Hepatic stellate cell (primary cell): ENCODE data around the gene MYH9.

Experiments used
- DNase-seq: peaks from one replicate; pipeline ENCODE4 v3.0.0; 2011; ENCODE audit warnings: low spot score

MYH9 gene

DNA sequence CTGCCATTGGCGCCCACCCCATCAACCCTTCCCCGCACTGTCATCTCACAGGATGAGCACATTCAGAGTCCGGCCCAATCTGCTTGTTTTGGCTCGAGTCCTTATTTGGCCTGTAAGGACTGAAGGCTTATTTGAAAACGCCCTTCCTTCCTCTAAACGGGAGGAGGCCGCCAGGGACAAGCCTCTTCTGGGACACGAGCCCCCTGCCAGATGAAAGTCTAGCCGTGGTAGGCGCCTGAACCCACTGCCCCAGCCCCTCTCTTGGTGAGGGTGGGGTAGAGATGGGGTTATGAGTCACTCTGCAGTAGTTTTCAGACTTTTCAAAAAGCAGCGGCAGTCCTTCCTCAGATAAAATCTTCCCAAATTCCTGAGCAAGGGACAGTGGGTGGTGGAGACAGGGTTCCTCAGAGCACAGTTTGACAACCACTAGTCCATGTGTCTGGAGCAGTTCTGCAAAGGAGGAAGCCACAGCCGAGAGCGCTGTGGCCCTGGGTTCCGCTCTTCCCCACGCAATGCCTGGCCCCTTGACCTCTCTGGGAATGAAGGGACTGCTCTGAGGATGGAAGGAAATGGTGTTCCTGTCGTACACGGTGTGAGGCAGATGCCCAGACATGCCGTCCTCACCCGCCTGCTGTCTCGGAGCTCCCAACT lies 57.0 kb downstream of the MYH9 start:
- DNase-seq: peak; percentile 67

GRCh38 chr22:36330127-36330526 lies 57.6 kb downstream of the MYH9 start:
- DNase-seq: no peak

- peak; percentile 83 for DNase-seq
These were observed 58.3 kb downstream of the MYH9 start for GRCh38 chr22:36329254-36330078.

DNA sequence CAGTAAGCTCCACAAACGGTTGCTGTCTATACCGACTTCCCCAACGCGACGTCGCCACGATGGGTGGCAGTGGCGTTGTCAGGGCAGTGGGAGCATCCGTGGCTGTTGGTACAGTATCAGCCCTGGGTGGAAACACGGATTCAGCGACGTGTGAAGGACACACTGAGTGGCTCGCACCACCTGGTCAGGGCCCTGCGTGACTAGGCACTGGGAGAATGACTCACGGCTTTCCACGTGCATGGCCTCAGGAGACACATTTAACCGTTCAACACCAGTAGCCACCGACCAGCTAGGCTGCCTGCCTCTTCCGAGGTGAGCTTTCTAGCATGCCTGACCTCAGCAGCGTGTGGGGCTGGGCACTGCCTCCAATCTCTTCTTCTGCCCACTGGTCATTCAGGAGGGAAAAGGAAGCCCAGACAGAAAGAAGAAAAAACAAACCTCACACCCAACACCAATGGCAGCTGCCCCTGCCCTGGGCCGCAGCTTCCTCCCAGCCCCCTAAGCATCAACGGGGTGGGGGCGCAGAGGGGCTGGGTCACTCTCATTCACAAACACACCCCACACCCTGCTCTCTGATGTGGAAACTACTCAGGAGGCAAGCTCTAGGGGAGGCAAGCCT lies 59.0 kb downstream of the MYH9 start:
- DNase-seq: peak; percentile 69

- DNase-seq: no peak
These were observed 59.7 kb downstream of the MYH9 start for GRCh38 chr22:36327922-36328551.

- DNase-seq: no peak
These were observed 61.3 kb downstream of the MYH9 start for GRCh38 chr22:36326178-36327161.

DNA sequence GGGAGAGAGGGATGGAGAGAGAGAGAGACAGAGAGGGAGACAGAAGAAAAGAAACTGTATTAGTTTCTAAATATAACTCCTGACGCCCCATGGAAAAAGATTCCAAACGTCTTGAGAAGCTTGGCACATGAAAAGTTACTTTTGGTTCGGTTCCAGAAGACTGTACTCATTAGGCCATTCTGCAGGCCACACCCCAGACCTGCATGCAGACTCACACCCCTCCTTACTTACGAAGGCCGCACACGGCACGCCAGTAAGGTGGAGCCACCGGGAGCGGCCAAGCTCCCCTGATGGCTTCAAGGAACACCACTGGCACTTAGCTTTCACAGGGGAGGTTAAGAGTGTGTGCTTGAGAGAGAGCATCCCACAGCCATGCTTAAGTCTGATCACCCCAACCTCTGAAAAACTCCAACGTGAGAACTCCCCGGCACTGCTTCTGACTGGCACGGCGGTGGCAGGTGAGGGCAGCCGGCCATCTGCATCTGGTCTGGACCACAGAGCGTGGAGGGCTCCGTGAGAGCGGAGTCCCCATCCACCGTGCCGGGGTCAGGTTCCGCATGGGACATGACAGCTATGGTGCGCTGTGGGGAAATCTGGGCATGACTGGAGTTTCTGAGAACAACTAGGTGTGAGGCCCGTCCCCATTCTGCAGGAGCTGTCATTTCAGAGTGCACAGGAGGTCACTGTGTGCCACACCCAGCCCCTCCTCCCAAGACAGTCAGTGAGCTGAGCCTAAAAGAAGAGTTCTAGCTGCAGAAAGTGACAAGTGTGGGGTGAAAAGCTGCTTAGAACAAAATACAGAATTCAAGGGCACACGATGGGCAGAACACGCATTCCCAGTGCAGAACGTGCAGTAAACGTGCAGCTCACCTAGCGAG lies 62.4 kb downstream of the MYH9 start:
- peak; percentile 77 for DNase-seq

DNA sequence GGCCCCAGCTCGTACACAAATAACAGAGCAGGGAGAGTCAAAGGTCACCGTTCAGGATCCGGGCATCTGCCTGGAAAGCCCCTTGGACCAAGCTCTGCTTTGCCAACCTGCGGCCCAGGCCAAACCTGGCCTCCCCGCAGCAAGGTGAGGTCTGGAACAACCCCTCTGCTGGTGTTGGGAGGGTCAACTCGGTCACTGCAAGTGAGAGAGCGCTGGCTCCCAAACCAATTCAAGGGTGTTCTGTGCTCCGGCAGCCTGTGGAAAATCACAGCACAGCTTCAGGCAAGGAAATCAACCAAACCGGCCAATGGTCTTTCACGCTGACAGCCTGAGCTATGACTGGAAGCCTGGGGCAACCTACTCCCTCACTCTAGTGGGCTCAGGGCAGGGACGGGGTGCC lies 63.4 kb downstream of the MYH9 start:
- no peak for DNase-seq

DNA sequence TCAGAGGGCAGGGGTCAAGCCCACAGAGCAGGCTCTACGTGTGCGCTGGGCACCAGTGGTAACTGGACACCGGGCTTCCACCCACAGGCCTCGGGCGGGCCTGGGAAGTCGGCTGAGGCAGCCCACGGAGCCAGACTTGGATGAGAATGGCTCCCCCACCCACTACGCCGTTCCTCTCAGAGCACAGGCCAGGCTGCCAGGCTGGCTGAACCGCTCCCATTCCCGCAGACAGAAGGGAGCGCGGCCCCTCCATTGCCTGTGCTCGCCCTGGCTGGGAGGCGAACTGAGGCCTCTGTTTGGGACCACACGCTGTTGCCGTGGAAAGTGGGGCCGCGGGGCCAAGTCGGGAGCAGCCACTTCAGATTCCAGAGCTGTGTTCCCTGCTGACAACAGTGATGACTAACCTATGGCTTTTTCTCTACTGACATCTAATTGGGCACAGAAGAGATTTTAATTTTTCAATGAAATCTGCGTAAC lies 63.9 kb downstream of the MYH9 start:
- no peak for DNase-seq

GRCh38 chr22:36323182-36323854 lies 64.4 kb downstream of the MYH9 start:
- no peak for DNase-seq

GRCh38 chr22:36322602-36322915 lies 65.2 kb downstream of the MYH9 start:
- no peak for DNase-seq

- DNase-seq: no peak
These were observed 65.8 kb downstream of the MYH9 start for GRCh38 chr22:36321797-36322601.

DNA sequence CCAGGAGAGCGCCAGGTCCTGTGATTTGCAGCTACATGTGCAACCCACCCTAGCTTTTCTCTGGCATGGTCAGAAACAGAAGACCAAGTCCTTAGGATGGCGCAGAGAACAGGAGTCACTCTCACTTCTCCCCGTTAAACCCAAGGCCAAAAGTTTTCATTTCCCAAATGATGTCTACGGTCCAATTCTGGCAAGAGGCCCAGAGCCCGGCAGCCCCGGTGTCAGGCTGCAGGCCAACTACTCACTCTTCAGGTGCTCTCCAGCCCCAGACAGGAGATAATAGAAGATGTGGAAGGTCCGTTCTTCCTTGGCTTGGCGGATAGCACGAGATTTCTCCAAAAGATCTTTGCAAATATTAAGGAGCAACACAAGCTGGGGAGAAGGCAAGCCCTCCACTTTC lies 67.2 kb downstream of the MYH9 start:
- DNase-seq: no peak

DNA sequence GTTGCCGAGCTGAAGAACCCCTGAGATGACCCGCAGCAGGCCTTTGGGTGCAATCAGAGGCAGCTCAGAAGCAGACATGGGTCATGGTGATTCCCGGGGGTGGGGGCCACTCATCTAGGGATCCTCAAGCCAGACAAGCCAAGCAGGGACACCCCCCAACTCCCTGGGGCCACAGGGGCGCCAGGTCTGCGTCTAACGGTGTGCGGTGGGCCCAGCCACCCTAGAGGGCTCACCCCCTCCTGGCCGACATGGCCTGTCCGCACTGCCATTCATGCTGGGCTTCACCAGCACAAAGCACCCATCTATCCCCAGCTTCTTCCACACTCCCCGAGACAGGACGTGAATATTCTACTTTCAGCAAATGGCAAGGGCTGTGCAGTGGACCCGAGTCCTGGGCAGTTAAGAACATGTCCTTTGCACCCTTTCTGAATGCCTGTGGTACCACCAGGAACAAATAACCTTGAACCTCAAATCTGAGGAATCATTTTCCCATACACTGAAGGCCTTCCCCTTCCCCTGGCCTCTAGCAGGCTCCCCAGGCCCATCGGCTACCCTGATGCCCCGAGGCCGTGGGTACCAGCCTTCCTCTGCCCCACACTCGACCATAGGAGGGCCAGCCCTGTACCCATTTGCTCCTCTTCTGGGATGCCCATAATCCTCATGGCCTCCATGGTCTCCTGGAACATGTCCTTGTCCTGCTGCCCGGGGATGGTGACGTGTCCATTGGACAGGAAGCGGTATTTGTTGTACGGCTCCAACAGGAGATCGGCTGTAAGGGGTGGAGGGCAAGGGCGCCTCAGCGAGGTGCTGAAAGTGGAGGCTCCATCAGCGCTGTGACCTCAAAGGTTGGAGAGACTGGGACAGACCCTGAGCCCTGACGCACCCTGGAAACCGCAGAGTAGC lies 67.9 kb downstream of the MYH9 start:
- no peak for DNase-seq

DNA sequence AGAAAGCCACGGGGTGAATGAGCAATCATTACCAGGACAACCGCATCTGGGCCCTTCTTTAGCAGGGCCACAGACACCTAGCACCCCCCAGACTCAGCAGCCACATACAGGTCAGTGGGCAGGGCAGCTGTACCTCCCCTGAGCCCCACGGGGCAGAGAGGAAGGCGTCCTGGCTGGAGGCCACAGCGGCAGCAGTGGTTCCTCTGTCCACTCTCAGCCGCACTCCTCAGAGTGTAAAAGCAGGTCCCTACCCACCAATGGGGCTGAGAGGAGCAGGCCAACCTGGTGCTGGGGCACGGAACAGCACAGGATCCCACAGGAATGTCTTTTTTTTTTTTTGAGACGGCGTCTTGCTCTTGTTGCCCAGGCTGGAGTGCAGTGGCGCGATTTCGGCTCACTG lies 69.3 kb downstream of the MYH9 start:
- no peak for DNase-seq

DNA sequence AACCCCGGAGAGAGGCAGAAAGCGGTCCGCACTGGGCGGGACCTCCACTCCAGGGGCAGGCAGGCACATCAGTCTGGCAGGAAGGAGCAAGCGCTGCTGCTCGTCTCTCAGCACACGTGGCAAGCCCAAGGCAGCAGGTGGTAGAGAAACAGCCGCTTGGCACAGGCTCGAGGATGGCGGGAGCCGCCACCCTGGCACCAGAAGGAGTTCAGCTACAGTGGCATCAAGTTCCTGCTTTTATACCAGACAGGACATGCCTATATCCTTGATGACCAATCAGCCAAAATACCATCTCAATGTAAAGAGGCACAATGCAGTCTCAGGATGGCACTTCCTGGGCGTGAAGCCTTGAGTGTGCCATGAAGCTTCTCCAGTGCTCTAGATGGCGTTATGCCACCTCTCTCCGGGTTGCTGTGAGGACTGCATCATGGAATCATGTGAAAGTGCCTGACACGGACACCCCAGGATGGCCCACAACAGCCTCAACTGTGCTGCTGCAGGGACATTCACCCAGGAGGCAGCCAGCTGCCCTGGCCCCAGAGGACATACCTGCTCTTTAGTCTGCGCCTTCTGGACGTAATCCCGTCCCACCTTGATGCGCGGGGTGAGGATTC lies 70.0 kb downstream of the MYH9 start:
- no peak for DNase-seq

GRCh38 chr22:36316419-36316818 lies 71.3 kb downstream of the MYH9 start:
- DNase-seq: no peak

GRCh38 chr22:36315325-36315724 lies 72.4 kb downstream of the MYH9 start:
- DNase-seq: no peak
